Measurements from ENCODE around the gene FAM78A. TPM values are rescaled to one million over a fixed set of nuclear protein-coding genes. Genes with fewer than 3 reads are reported as not detected.
A peak's percentile ranks its signal among the peaks of the same experiment; 100 is the strongest.
"Not testable (repeated sequence)": the region's sequence is repeated elsewhere in the genome, so short reads cannot be mapped to it uniquely, and the experiment has no call there.

Gene FAM78A
- total RNA-seq, 2 experiments from 2014 or later: 36.1 to 37.4 TPM

GRCh38 chr9:131278702-131279111 lies 2.4 kb upstream of the FAM78A start:
- H3K9me3 Mint-ChIP-seq: no peaks in the 10 kb centered on the region
- peaks cover 26% of the 10 kb centered on the region for H3K36me3 Mint-ChIP-seq
- H3K4me3 Mint-ChIP-seq: peak overlapping the region; percentile 80
- H3K27ac Mint-ChIP-seq: peak overlapping the region; percentile 83
- peaks cover 16% of the 10 kb centered on the region for H3K4me1 Mint-ChIP-seq
- peak; percentile 34 for DNase-seq
- H3K27me3 Mint-ChIP-seq: peaks cover 8% of the 10 kb centered on the region

GRCh38 chr9:131277910-131278701 lies 1.8 kb upstream of the FAM78A start:
- Mint-ChIP-seq H3K36me3 (peaks cover 32% of the 10 kb centered on the region), H3K9me3 (no peaks in the 10 kb centered on the region), H3K4me3 (peak overlapping the region; percentile 80), H3K27ac (peak overlapping the region; percentile 83), H3K27me3 (peaks cover 8% of the 10 kb centered on the region), H3K4me1 (peaks cover 16% of the 10 kb centered on the region)
- peak; percentile 75 for DNase-seq

GRCh38 chr9:131277287-131277909 lies 1.1 kb upstream of the FAM78A start:
- H3K36me3 Mint-ChIP-seq: peaks cover 36% of the 10 kb centered on the region
- H3K4me1 Mint-ChIP-seq: peaks cover 22% of the 10 kb centered on the region
- peak overlapping the region; percentile 14 for H3K4me3 Mint-ChIP-seq
- peaks cover 8% of the 10 kb centered on the region for H3K27me3 Mint-ChIP-seq
- H3K9me3 Mint-ChIP-seq: no peaks in the 10 kb centered on the region
- peak; percentile 45 for DNase-seq
- H3K27ac Mint-ChIP-seq: no peak overlapping the region

- DNase-seq: peak; percentile 54
- Mint-ChIP-seq H3K36me3 (peaks cover 40% of the 10 kb centered on the region), H3K9me3 (no peaks in the 10 kb centered on the region), H3K27ac (no peak overlapping the region), H3K4me1 (peaks cover 22% of the 10 kb centered on the region), H3K4me3 (peak overlapping the region; percentile 48), H3K27me3 (peaks cover 2% of the 10 kb centered on the region)
Measured at GRCh38 chr9:131276891-131277286, 579 bp upstream of the FAM78A start.

- peak overlapping the region; percentile 98 for H3K4me3 Mint-ChIP-seq
Measured at GRCh38 chr9:131275332-131276093, 797 bp downstream of the FAM78A start.

GRCh38 chr9:131274674-131275331 lies 1.5 kb downstream of the FAM78A start:
- Mint-ChIP-seq H3K27ac (peak overlapping the region; percentile 95), H3K4me3 (peak overlapping the region; percentile 98), H3K36me3 (peaks cover 46% of the 10 kb centered on the region), H3K4me1 (peaks cover 39% of the 10 kb centered on the region), H3K9me3 (no peaks in the 10 kb centered on the region), H3K27me3 (no peaks in the 10 kb centered on the region)
- peak; percentile 36 for DNase-seq

More at GRCh38 chr9:131275332-131276093, 797 bp downstream of the FAM78A start:
- Mint-ChIP-seq H3K27ac (peak overlapping the region; percentile 95), H3K4me1 (peaks cover 34% of the 10 kb centered on the region), H3K27me3 (no peaks in the 10 kb centered on the region), H3K9me3 (no peaks in the 10 kb centered on the region), H3K36me3 (peaks cover 46% of the 10 kb centered on the region)
- DNase-seq: peak; percentile 44

- DNase-seq: no peak
- Mint-ChIP-seq H3K27me3 (no peaks in the 10 kb centered on the region), H3K36me3 (peaks cover 53% of the 10 kb centered on the region), H3K4me1 (peaks cover 46% of the 10 kb centered on the region), H3K9me3 (no peaks in the 10 kb centered on the region), H3K4me3 (peak overlapping the region; percentile 98), H3K27ac (peak overlapping the region; percentile 95)
Measured at GRCh38 chr9:131273856-131274673, 2.2 kb downstream of the FAM78A start.

GRCh38 chr9:131273146-131273855 lies 3.0 kb downstream of the FAM78A start:
- Mint-ChIP-seq H3K36me3 (peaks cover 56% of the 10 kb centered on the region), H3K27ac (peak overlapping the region; percentile 95), H3K4me3 (peak overlapping the region; percentile 98), H3K9me3 (no peaks in the 10 kb centered on the region), H3K4me1 (peaks cover 45% of the 10 kb centered on the region), H3K27me3 (no peaks in the 10 kb centered on the region)
- DNase-seq: peak; percentile 46

GRCh38 chr9:131272212-131272611 lies 4.1 kb downstream of the FAM78A start:
- peaks cover 50% of the 10 kb centered on the region for H3K4me1 Mint-ChIP-seq
- no peaks in the 10 kb centered on the region for H3K27me3 Mint-ChIP-seq
- DNase-seq: no peak
- H3K4me3 Mint-ChIP-seq: peak overlapping the region; percentile 98
- H3K9me3 Mint-ChIP-seq: no peaks in the 10 kb centered on the region
- peak overlapping the region; percentile 95 for H3K27ac Mint-ChIP-seq
- peaks cover 56% of the 10 kb centered on the region for H3K36me3 Mint-ChIP-seq

GRCh38 chr9:131271506-131271931 lies 4.8 kb downstream of the FAM78A start:
- Mint-ChIP-seq H3K9me3 (no peaks in the 10 kb centered on the region), H3K36me3 (peaks cover 59% of the 10 kb centered on the region), H3K4me1 (peaks cover 56% of the 10 kb centered on the region), H3K4me3 (peak overlapping the region; percentile 98), H3K27ac (peak overlapping the region; percentile 95), H3K27me3 (no peaks in the 10 kb centered on the region)
- DNase-seq: no peak

- Mint-ChIP-seq H3K4me1 (peaks cover 61% of the 10 kb centered on the region), H3K27ac (peak overlapping the region; percentile 95), H3K4me3 (peak overlapping the region; percentile 98), H3K36me3 (peaks cover 61% of the 10 kb centered on the region)
- H3K27me3 Mint-ChIP-seq, H3K9me3 Mint-ChIP-seq, DNase-seq: not testable (repeated sequence)
Measured at GRCh38 chr9:131271016-131271273, 5.4 kb downstream of the FAM78A start.

- Mint-ChIP-seq H3K9me3 (no peaks in the 10 kb centered on the region), H3K4me3 (peak overlapping the region; percentile 98), H3K4me1 (peaks cover 67% of the 10 kb centered on the region), H3K27me3 (no peaks in the 10 kb centered on the region), H3K36me3 (peaks cover 57% of the 10 kb centered on the region), H3K27ac (peak overlapping the region; percentile 95)
- DNase-seq: peak; percentile 67
Measured at GRCh38 chr9:131270171-131271015, 5.9 kb downstream of the FAM78A start.
